ENCODE measurements around the gene LRTM2.

DNA sequence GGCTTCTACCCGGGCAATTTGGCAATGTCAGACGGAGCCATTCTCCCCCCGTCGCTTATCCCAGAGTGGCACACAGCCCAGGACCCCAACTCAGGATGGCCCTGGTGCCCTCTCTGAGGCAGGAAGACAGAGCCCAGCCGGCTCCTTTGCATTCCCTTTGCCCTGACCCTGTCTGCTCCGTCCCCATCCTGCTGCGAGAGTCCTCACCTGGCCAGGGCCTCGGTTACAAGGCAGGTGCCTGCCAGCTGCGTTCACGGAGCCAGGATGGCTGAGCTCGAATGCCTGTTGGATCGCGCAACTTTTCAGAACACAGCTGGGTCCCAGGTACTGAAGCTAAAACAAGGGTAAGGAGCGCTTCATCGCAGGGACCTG is 18.6 kb downstream of the LRTM2 start:
- TF ChIP-seq POLR2A (IDR thresholded peaks at IDR 0.05), result no peak
- TF ChIP-seq POLR2AphosphoS5 (IDR thresholded peaks at IDR 0.05), result no peak
- TF ChIP-seq EP300 (IDR thresholded peaks at IDR 0.05), result no peak
- TF ChIP-seq, protein P1, sequence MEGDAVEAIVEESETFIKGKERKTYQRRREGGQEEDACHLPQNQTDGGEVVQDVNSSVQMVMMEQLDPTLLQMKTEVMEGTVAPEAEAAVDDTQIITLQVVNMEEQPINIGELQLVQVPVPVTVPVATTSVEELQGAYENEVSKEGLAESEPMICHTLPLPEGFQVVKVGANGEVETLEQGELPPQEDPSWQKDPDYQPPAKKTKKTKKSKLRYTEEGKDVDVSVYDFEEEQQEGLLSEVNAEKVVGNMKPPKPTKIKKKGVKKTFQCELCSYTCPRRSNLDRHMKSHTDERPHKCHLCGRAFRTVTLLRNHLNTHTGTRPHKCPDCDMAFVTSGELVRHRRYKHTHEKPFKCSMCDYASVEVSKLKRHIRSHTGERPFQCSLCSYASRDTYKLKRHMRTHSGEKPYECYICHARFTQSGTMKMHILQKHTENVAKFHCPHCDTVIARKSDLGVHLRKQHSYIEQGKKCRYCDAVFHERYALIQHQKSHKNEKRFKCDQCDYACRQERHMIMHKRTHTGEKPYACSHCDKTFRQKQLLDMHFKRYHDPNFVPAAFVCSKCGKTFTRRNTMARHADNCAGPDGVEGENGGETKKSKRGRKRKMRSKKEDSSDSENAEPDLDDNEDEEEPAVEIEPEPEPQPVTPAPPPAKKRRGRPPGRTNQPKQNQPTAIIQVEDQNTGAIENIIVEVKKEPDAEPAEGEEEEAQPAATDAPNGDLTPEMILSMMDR (IDR thresholded peaks at IDR 0.05), result no peak
